AG04450 (cell line): ENCODE data around the gene TAL2. TPM values are rescaled to one million over a fixed set of nuclear protein-coding genes. Genes with fewer than 3 reads are reported as not detected.

Source experiments
- CTCF ChIA-PET: fragments of 300-600, 350-600 bp; formaldehyde crosslinking; extraction: SDS; loops from one replicate; lab custom pipeline; 2022; ENCODE audit warnings: antibody characterized with exemption, inconsistent platforms; lab: Charles Lee
- POLR2A ChIA-PET: fragments of 350-600 bp; formaldehyde crosslinking; extraction: SDS; loops from one replicate; lab custom pipeline; 2021; ENCODE audit warnings: antibody characterized with exemption, inconsistent platforms; lab: Yijun Ruan, JAX
- DNase-seq: peaks from one replicate; pipeline ENCODE4 v3.0.0-alpha.2; 2011; ENCODE audit warnings: low read depth, low spot score
- H3K27ac ChIP-seq: one replicate; pipeline ENCODE4 v1.5.1; 2012; ENCODE audit warnings: low read depth, low read length, control low read depth
- H3K27me3 ChIP-seq: one replicate; pipeline ENCODE4 v1.6.0; 2012; ENCODE audit warnings: low read length; ENCODE audit not compliant: control insufficient read depth, insufficient read depth
- H3K4me3 ChIP-seq: 2 replicates; pipeline ENCODE4 v1.5.1; 2011; ENCODE audit warnings: mild to moderate bottlenecking, low read depth, low read length, control low read depth
- H3K9me3 ChIP-seq: 2 replicates; pipeline ENCODE4 v1.5.1; 2012; ENCODE audit warnings: low read length; ENCODE audit not compliant: control insufficient read depth, insufficient read depth
- polyA plus RNA-seq: library from polyadenylated mRNA; depleted of rRNA; stranded (reverse); fragments of >200 nt; gene quantifications from 2 replicates; pipeline ENCODE4 v1.2.3, GENCODE V29; 2011
- TF ChIP-seq, protein P1 (sequence below): IDR thresholded peaks from 2 replicates; pipeline ENCODE4 v1.5.1; 2011; ENCODE audit warnings: low read depth, low read length, control low read depth, inconsistent platforms

The TAL2 gene
- polyA plus RNA-seq, 1 experiment, result not detected

DNA sequence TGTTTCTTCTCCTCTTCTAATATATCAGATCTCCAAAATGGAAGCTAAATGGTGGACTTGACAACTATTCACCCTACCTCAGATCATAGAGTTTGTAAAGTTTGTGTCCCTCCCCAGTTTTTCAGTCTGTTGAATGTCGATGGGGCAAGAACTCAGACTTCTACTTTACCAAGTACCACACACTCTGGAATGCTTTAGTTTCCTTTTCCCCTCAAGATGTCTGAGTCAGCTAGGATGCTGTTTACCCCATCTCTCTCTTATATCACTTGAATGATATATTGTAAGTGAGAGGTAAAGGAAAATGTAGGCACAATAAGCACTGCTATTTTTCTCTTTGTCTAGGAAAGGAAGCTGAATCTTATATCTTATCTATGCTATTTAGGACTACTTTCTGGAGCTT, 25.9 kb upstream of the TAL2 start:
- Histone ChIP-seq H3K4me3 (no peak overlapping the region), H3K27ac (no peak overlapping the region), H3K27me3 (no peaks in the 10 kb centered on the region), H3K9me3 (no peaks in the 10 kb centered on the region)
- CTCF ChIA-PET, result interaction anchor here (0.5 to 1.5 kb wide), 4 partner anchors 9 to 1177 kb away, joined by 3 to 5 read pairs (median 4); no protein-coding TSS in a partner anchor
- TF ChIP-seq, protein P1, sequence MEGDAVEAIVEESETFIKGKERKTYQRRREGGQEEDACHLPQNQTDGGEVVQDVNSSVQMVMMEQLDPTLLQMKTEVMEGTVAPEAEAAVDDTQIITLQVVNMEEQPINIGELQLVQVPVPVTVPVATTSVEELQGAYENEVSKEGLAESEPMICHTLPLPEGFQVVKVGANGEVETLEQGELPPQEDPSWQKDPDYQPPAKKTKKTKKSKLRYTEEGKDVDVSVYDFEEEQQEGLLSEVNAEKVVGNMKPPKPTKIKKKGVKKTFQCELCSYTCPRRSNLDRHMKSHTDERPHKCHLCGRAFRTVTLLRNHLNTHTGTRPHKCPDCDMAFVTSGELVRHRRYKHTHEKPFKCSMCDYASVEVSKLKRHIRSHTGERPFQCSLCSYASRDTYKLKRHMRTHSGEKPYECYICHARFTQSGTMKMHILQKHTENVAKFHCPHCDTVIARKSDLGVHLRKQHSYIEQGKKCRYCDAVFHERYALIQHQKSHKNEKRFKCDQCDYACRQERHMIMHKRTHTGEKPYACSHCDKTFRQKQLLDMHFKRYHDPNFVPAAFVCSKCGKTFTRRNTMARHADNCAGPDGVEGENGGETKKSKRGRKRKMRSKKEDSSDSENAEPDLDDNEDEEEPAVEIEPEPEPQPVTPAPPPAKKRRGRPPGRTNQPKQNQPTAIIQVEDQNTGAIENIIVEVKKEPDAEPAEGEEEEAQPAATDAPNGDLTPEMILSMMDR, result no peak
- DNase-seq, result no peak
- POLR2A ChIA-PET, result no interaction called here

DNA sequence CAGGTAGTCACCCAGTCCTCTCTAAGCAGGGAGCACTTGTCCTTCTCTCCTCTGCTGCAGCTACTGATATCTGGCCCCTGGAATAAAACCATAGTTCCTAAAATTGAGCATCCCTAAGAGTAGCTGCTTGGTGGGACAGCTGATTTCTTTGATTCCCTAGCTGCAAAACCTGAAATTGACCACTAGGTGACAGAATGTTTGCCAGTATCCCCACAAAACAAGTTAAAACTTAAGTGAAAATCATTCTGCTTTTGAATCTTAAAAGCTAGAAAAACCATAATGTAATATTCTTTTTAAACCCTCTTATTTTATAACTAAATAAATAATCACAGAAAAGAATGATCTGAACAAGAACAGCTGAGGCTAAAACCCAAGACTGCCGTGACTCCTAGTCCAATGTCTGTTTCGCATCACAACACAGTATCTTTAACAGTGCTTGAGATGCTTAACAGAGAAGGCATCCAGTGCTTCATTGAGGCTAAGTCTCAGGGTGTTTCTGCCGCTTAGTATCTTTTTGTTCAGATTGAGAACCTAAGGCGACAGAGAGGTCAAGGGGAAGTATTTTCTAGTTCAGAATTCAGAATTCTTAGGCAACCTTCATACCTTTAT, 24.4 kb upstream of the TAL2 start:
- H3K27ac ChIP-seq, result no peak overlapping the region
- ChIA-PET POLR2A (no interaction called here), CTCF (interaction anchor here (0.5 to 1.9 kb wide), 11 partner anchors 8 to 244 kb away, joined by 3 to 7 read pairs (median 4); no protein-coding TSS in a partner anchor)
- H3K4me3 ChIP-seq, result no peak overlapping the region
- no peak for DNase-seq
- TF ChIP-seq, protein P1, result peak; percentile 60
- no peaks in the 10 kb centered on the region for H3K9me3 ChIP-seq
- no peaks in the 10 kb centered on the region for H3K27me3 ChIP-seq

DNA sequence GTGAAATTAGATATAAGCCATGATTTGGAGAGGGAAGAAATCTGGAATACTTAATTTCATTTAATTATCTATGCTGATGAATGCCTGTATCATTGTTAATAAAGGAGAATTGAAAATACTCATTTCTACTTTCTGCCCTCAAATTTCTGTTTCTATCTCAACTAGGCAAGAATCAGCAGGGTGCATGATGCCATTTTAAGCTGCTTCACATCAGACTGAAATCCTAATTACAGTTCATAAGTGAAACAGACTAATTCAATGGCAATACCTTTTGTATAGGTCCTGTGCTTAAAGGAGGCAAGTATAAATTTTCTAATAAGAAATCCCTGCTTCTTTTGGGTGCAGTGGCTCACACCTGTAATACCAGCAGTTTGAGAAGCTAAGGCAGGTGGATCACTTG, 22.3 kb upstream of the TAL2 start:
- Histone ChIP-seq H3K27ac (no peak overlapping the region), H3K27me3 (no peaks in the 10 kb centered on the region), H3K9me3 (no peaks in the 10 kb centered on the region), H3K4me3 (no peak overlapping the region)
- ChIA-PET POLR2A (no interaction called here), CTCF (interaction anchor here (2.0 kb wide), 1 partner anchor 78 kb away, joined by 12 read pairs; no protein-coding TSS in a partner anchor)
- no peak for DNase-seq
- TF ChIP-seq, protein P1, result no peak

DNA sequence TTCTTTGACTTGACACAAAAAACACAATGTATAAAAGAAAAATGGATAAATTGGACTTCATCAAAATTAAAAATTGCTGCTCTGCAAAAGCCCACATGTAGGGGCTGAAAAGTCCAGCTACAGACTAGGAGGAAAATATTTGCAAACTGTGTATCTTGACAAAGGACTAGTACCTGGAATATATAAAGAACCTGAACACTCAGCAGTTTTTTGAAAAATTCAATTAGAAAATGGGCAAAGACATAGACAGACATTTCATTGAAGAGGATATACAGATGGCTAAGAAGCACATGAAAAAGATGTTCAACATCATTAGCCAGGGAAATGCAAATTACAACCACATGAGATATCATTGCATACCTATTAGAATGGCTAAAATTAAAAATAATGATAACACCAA, 18.5 kb upstream of the TAL2 start:
- no peak for DNase-seq
- ChIA-PET POLR2A (no interaction called here), CTCF (no interaction called here)
- Histone ChIP-seq H3K27ac (no peak overlapping the region), H3K27me3 (no peaks in the 10 kb centered on the region), H3K4me3 (no peak overlapping the region), H3K9me3 (no peaks in the 10 kb centered on the region)
- TF ChIP-seq, protein P1, result no peak

DNA sequence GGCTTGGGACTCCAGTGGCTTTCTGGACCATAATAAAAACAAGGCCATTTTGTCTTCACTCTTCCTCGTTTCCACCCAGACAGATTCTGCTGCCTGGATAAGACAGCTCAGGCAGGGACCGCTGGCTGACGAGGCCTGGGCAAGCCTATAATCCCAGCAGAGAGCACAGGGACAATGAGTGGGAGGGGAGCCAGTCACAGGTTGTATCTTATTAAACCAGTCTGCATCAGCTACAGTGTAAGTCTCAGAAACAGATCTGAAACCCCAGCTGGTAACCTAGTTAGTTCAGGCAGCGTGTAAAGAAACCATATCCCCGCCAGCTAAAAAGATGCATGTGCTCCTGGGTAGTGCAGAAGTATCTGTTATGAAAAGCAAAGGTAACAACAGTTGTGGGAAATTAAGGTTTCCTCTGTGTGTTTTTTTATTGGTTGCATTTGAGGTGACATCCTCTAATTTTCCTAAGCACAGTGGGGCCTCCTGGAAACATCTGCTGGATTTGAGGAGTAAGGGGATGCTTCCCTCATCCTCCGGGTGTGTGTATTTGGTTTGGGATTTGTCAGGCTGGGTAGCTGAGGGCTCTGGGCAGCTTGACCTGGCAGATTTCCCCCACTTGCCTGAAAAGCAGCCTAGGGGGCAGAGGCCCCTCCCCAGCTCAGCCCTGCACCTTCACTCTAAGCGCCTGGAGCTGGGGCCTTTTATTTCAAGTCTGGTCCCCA, 15.2 kb upstream of the TAL2 start:
- H3K27me3 ChIP-seq, result no peaks in the 10 kb centered on the region
- ChIA-PET POLR2A (no interaction called here), CTCF (interaction anchor here (1.4 kb wide), 1 partner anchor 9 kb away, joined by 5 read pairs; no protein-coding TSS in a partner anchor)
- no peaks in the 10 kb centered on the region for H3K9me3 ChIP-seq
- H3K4me3 ChIP-seq, result no peak overlapping the region
- H3K27ac ChIP-seq, result no peak overlapping the region
- TF ChIP-seq, protein P1, result no peak
- DNase-seq, result no peak
